MM.1S (cell line): ENCODE data around the gene TRIM41.

Source experiments
- CTCF ChIP-seq: fragments of 300-600 bp; sonication (generic); IDR thresholded peaks from 2 replicates; pipeline ENCODE4 v1.5.1; 2016; ENCODE audit warnings: antibody characterized with exemption, low read length, mixed read lengths
- EZH2 ChIP-seq: fragments of 300-600 bp; sonication (generic); optimal IDR thresholded peaks from 2 replicates; pipeline ENCODE3; 2017; ENCODE audit warnings: low read depth, mild to moderate bottlenecking, antibody characterized with exemption, low read length, mixed read lengths

DNA sequence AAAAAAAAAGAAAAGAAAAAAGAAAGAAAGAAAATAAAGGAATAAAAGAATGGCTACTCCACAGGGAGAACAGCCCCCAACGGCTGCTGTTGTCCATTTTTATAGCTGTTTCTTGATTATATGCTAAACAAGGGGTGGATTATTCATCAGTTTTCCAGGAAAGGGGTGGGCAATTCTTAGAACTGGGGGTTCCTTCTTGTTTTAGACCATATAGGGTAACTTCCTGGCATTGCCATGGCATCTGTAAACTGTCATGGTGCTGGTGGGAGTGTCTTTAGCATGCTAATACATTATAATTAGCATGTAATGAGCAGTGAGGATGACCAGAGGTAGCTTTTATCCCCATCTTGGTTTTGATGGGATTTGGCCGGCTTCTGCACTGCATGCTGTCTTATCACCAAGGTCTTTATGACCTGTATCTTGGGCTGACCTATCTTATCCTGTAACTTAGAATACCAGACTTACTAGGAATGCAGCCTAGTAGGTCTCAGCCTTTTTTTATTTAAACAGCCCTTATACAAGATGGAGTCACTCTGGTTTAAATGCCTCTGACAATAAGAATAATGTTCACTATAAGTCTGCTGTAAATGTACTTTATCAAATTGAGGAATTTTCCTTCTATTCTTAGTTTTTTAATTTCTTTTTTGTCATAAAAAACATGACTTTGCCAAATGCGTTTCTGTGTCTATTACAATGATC lies 46.7 kb upstream of the TRIM41 start:
- TF ChIP-seq EZH2 (no peak), CTCF (no peak)
